Vagina (tissue), 2 donors: ENCODE results near the gene SPOCD1.

ENCODE experiments used
- POLR2A ChIP-seq, 2 donors: fragments of 450-650 bp; IDR thresholded peaks; one replicate each; pipeline ENCODE4 v1.6.1; 2017; ENCODE audit warnings: antibody characterized with exemption in 2 of 2, mild to moderate bottlenecking in 2 of 2, moderate library complexity in 2 of 2
- POLR2AphosphoS5 ChIP-seq, 2 donors: sonication (generic); formaldehyde crosslinking; IDR thresholded peaks; one replicate each; pipeline ENCODE4 v1.9.0; 2017; ENCODE audit warnings: antibody characterized with exemption in 2 of 2, mild to moderate bottlenecking in 2 of 2, low read depth in 1 of 2; ENCODE audit not compliant: insufficient read depth in 1 of 2
- TF ChIP-seq, protein P1 (sequence below), 3 experiments: fragments of 450-650 bp in 2 of 3; fragments of 200-600 bp in 1 of 3; sonication (generic) in 1 of 3; IDR thresholded peaks; one replicate each; pipeline ENCODE4 v1.5.1; 2017 to 2019; ENCODE audit warnings: antibody characterized with exemption in 3 of 3, mild to moderate bottlenecking in 2 of 3, moderate library complexity in 2 of 3

DNA sequence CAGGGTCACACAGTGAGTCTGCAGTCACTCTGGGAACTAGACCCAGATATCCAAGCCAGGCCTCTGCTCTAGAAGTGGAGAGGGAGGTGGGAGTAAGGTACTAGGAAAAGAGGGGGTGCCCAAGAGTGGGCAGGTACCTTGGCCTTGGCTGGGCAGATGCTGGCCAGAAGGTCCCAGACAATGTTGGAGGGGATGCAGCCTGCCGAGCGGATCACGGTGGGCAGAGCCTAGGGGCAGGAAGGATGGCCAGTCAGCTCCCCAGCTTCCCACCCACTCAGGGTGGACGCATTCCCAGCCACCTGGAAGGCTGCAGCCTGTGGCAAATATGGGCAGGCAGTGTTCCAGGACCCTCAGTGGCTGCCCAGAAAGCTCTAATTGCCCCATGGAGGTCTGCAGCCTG lies 23.3 kb downstream of the SPOCD1 start:
- TF ChIP-seq, protein P1, sequence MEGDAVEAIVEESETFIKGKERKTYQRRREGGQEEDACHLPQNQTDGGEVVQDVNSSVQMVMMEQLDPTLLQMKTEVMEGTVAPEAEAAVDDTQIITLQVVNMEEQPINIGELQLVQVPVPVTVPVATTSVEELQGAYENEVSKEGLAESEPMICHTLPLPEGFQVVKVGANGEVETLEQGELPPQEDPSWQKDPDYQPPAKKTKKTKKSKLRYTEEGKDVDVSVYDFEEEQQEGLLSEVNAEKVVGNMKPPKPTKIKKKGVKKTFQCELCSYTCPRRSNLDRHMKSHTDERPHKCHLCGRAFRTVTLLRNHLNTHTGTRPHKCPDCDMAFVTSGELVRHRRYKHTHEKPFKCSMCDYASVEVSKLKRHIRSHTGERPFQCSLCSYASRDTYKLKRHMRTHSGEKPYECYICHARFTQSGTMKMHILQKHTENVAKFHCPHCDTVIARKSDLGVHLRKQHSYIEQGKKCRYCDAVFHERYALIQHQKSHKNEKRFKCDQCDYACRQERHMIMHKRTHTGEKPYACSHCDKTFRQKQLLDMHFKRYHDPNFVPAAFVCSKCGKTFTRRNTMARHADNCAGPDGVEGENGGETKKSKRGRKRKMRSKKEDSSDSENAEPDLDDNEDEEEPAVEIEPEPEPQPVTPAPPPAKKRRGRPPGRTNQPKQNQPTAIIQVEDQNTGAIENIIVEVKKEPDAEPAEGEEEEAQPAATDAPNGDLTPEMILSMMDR (IDR thresholded peaks at IDR 0.05): no peak
- TF ChIP-seq POLR2A (IDR thresholded peaks at IDR 0.05) (no peak), POLR2AphosphoS5 (IDR thresholded peaks at IDR 0.05; ENCODE audit: insufficient read depth in 1 of 2, low read depth in 1 of 2) (no peak)
